NT2/D1 (cell line): ENCODE data around the gene HELB.

Experiments used
- SUZ12 ChIP-seq: IDR thresholded peaks from 2 replicates; pipeline ENCODE4 v1.6.1; 2011; ENCODE audit not compliant: insufficient read length, insufficient read depth; ENCODE audit errors: extremely low read depth
- ZNF274 ChIP-seq: IDR thresholded peaks from 2 replicates; pipeline ENCODE4 v1.6.1; 2011; ENCODE audit warnings: mild to moderate bottlenecking, low read depth, low read length

GRCh38 chr12:66320996-66321395, 18.7 kb downstream of the HELB start:
- no peak for TF ChIP-seq ZNF274
- TF ChIP-seq SUZ12: no peak
